ENCODE measurements around the gene NDUFB2. TPM values are rescaled to one million over a fixed set of nuclear protein-coding genes. Genes with fewer than 3 reads are reported as not detected.
"Not testable (repeated sequence)": the region's sequence is repeated elsewhere in the genome, so short reads cannot be mapped to it uniquely, and the experiment has no call there.

The NDUFB2 gene
- polyA plus RNA-seq, 1 donor = 209 TPM

- DNase-seq = no peak
- WGBS (ENCODE audit: insufficient coverage, low lambda C conversion rate) = 100% methylated on average over 1 of the region's 6 CpGs
- Histone ChIP-seq H3K27ac (ENCODE audit: low read length) (no peak overlapping the region), H3K4me1 (ENCODE audit: control insufficient read depth, insufficient read depth, low read length) (peaks cover 2% of the 10 kb centered on the region), H3K4me3 (ENCODE audit: low read length) (no peak overlapping the region), H3K36me3 (ENCODE audit: control insufficient read depth, insufficient read depth, low read length) (peaks cover 42% of the 10 kb centered on the region), H3K27me3 (ENCODE audit: control insufficient read depth, insufficient read depth, low read length) (no peaks in the 10 kb centered on the region), H3K9me3 (ENCODE audit: control insufficient read depth, low read depth, low read length) (no peaks in the 10 kb centered on the region)
These were observed 8.2 kb upstream of the NDUFB2 start for GRCh38 chr7:140688341-140688740.

DNA sequence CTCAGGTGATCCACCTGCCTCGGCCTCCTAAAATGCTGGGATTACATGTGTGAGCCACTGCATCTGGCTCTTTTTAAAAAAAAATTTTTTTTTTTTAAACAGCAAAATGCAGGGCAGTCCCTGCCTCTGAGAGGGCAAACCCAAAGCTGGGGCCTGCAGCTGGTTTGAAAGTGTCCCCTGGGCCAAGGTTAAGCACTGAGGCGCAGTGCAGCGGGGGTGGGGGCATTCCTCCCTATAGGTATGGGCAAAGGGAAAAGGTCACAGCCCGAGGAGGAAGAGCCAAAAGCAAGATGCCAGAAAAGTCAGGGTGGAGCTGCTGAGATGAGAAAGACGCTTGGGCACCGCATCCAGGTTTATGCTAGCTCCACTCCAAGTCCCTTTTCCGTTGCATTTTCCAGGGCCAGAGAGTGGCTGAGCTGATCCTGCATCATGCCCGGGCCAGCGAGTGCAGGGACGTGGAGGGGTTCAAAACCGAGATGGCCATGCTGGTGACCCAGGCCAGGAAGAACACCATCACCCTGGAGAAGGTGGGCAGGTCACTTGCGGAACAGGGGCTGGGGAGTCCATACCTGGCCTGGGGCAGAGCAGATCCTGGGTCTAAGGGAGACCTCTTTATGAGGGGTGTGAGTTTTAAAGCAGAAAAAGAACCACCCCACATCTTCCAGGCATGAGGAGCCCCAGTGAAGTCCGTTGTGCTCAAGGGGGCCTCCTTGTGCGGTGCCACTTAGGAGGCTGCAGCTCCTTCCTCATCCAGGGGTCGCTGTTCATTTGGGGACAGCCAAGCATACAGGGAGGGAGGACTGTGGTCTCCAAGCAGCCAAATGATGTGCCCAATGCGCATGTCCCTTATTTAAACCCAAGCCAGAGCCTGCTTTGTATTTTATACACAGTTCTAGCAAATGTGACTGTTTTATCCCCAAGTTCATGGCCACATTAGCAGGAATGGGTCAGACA, 7.0 kb upstream of the NDUFB2 start:
- no peaks in the 10 kb centered on the region for H3K4me1 ChIP-seq (ENCODE audit: control insufficient read depth, insufficient read depth, low read length)
- H3K27ac ChIP-seq (ENCODE audit: low read length) = no peak overlapping the region
- H3K27me3 ChIP-seq (ENCODE audit: control insufficient read depth, insufficient read depth, low read length) = no peaks in the 10 kb centered on the region
- DNase-seq = no peak
- no peak overlapping the region for H3K4me3 ChIP-seq (ENCODE audit: low read length)
- H3K36me3 ChIP-seq (ENCODE audit: control insufficient read depth, insufficient read depth, low read length) = peaks cover 37% of the 10 kb centered on the region
- H3K9me3 ChIP-seq (ENCODE audit: control insufficient read depth, low read depth, low read length) = no peaks in the 10 kb centered on the region
- 100% methylated on average over 1 of the region's 16 CpGs for WGBS (ENCODE audit: insufficient coverage, low lambda C conversion rate)

- Histone ChIP-seq H3K9me3 (ENCODE audit: control insufficient read depth, low read depth, low read length) (no peaks in the 10 kb centered on the region), H3K4me1 (ENCODE audit: control insufficient read depth, insufficient read depth, low read length) (peaks cover 5% of the 10 kb centered on the region), H3K36me3 (ENCODE audit: control insufficient read depth, insufficient read depth, low read length) (peaks cover 34% of the 10 kb centered on the region), H3K27me3 (ENCODE audit: control insufficient read depth, insufficient read depth, low read length) (no peaks in the 10 kb centered on the region), H3K27ac (ENCODE audit: low read length) (no peak overlapping the region), H3K4me3 (ENCODE audit: low read length) (no peak overlapping the region)
- DNase-seq = no peak
- WGBS (ENCODE audit: insufficient coverage, low lambda C conversion rate) = no CpG with 5 or more reads among the region's 12 CpGs
These were observed 5.0 kb upstream of the NDUFB2 start for GRCh38 chr7:140691376-140692045.

DNA sequence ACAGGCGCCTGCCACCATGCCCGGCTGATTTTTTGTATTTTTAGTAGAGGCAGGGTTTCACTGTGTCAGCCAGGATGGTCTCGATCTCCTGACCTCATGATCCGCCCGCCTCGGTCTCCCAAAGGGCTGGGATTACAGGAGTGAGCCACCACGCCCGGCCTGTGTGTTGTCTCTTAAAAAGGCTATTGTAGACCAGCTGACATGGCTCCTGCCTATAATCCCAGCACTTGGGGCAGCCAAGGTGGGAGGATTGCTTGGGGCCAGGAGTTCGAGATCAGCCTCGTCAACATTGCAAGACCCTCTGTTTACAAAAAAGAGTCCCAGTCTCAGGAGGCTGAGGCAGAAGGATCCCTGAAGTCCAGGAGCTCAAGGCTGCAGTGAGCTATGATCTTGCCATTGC, 2.7 kb upstream of the NDUFB2 start:
- not testable (repeated sequence) for H3K27me3 ChIP-seq (ENCODE audit: control insufficient read depth, insufficient read depth, low read length); H3K27ac ChIP-seq (ENCODE audit: low read length); H3K4me3 ChIP-seq (ENCODE audit: low read length); H3K9me3 ChIP-seq (ENCODE audit: control insufficient read depth, low read depth, low read length); DNase-seq
- H3K36me3 ChIP-seq (ENCODE audit: control insufficient read depth, insufficient read depth, low read length) = peaks cover 19% of the 10 kb centered on the region
- H3K4me1 ChIP-seq (ENCODE audit: control insufficient read depth, insufficient read depth, low read length) = peaks cover 12% of the 10 kb centered on the region
- no CpG with 5 or more reads among the region's 10 CpGs for WGBS (ENCODE audit: insufficient coverage, low lambda C conversion rate)

GRCh38 chr7:140694592-140694991, 1.9 kb upstream of the NDUFB2 start:
- DNase-seq = no peak
- Histone ChIP-seq H3K27me3 (ENCODE audit: control insufficient read depth, insufficient read depth, low read length) (no peaks in the 10 kb centered on the region), H3K9me3 (ENCODE audit: control insufficient read depth, low read depth, low read length) (no peaks in the 10 kb centered on the region), H3K27ac (ENCODE audit: low read length) (no peak overlapping the region), H3K36me3 (ENCODE audit: control insufficient read depth, insufficient read depth, low read length) (peaks cover 14% of the 10 kb centered on the region), H3K4me1 (ENCODE audit: control insufficient read depth, insufficient read depth, low read length) (peaks cover 12% of the 10 kb centered on the region), H3K4me3 (ENCODE audit: low read length) (no peak overlapping the region)
- WGBS (ENCODE audit: insufficient coverage, low lambda C conversion rate) = no CpG with 5 or more reads among the region's 6 CpGs

- no peak overlapping the region for H3K27ac ChIP-seq (ENCODE audit: low read length)
- WGBS (ENCODE audit: insufficient coverage, low lambda C conversion rate) = 100% methylated on average over 2 of the region's 11 CpGs
- no peaks in the 10 kb centered on the region for H3K9me3 ChIP-seq (ENCODE audit: control insufficient read depth, low read depth, low read length)
- no peak overlapping the region for H3K4me3 ChIP-seq (ENCODE audit: low read length)
- no peaks in the 10 kb centered on the region for H3K27me3 ChIP-seq (ENCODE audit: control insufficient read depth, insufficient read depth, low read length)
- no peak for DNase-seq
- H3K4me1 ChIP-seq (ENCODE audit: control insufficient read depth, insufficient read depth, low read length) = peaks cover 12% of the 10 kb centered on the region
- H3K36me3 ChIP-seq (ENCODE audit: control insufficient read depth, insufficient read depth, low read length) = peaks cover 8% of the 10 kb centered on the region
These were observed 1.1 kb upstream of the NDUFB2 start for GRCh38 chr7:140695381-140695780.

- H3K4me3 ChIP-seq (ENCODE audit: low read length) = peak overlapping the region; percentile 84
- H3K36me3 ChIP-seq (ENCODE audit: control insufficient read depth, insufficient read depth, low read length) = peaks cover 7% of the 10 kb centered on the region
- DNase-seq = peak; percentile 13 to 94
- peaks cover 12% of the 10 kb centered on the region for H3K4me1 ChIP-seq (ENCODE audit: control insufficient read depth, insufficient read depth, low read length)
- peak overlapping the region; percentile 94 for H3K27ac ChIP-seq (ENCODE audit: low read length)
- H3K9me3 ChIP-seq (ENCODE audit: control insufficient read depth, low read depth, low read length) = no peaks in the 10 kb centered on the region
- H3K27me3 ChIP-seq (ENCODE audit: control insufficient read depth, insufficient read depth, low read length) = no peaks in the 10 kb centered on the region
- WGBS (ENCODE audit: insufficient coverage, low lambda C conversion rate) = no CpG with 5 or more reads among the region's 23 CpGs
These were observed 356 bp upstream of the NDUFB2 start for GRCh38 chr7:140696024-140696679.

DNA sequence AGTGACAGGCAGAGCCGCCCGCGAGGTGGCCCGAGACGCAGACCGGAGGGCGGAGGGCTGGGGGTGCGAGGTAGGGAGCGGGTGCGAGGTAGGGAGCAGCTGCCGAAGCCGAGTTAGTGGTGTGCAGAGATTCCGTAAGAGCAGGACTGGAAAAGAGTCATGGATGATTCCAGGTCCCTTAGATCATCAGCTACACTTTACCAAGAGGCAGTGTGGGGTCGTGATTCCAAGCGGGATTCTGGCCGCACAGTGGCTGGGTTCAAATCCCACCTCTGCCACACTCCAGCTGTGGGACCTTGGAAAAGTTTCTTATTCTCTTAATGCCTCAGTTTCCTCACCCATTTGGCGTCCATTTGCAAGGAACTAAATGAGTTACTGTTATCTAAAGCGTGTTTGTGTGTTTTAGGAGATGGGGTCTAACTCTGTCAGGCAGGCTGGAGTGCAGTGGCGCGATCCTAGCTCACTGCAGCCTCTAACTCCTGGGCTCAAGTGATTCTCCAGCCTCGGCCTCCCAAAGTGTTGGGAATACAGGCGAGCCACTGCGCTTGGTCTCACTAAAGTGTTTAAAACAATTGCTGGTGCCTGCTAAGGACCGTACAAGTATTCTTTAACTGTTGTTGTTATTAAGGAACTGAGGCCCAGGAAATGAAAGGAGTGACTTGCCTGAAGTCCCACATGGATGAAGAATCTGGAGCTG, 1.1 kb downstream of the NDUFB2 start:
- 16% methylated on average over 5 of the region's 24 CpGs for WGBS (ENCODE audit: insufficient coverage, low lambda C conversion rate)
- Histone ChIP-seq H3K9me3 (ENCODE audit: control insufficient read depth, low read depth, low read length) (no peaks in the 10 kb centered on the region), H3K4me1 (ENCODE audit: control insufficient read depth, insufficient read depth, low read length) (peaks cover 12% of the 10 kb centered on the region), H3K27me3 (ENCODE audit: control insufficient read depth, insufficient read depth, low read length) (no peaks in the 10 kb centered on the region), H3K36me3 (ENCODE audit: control insufficient read depth, insufficient read depth, low read length) (peaks cover 2% of the 10 kb centered on the region), H3K4me3 (ENCODE audit: low read length) (peak overlapping the region; percentile 84), H3K27ac (ENCODE audit: low read length) (peak overlapping the region; percentile 94)
- no peak for DNase-seq

GRCh38 chr7:140698477-140698876, 2.0 kb downstream of the NDUFB2 start:
- Histone ChIP-seq H3K36me3 (ENCODE audit: control insufficient read depth, insufficient read depth, low read length) (peaks cover 6% of the 10 kb centered on the region), H3K27me3 (ENCODE audit: control insufficient read depth, insufficient read depth, low read length) (no peaks in the 10 kb centered on the region), H3K4me1 (ENCODE audit: control insufficient read depth, insufficient read depth, low read length) (peaks cover 12% of the 10 kb centered on the region), H3K9me3 (ENCODE audit: control insufficient read depth, low read depth, low read length) (no peaks in the 10 kb centered on the region), H3K27ac (ENCODE audit: low read length) (no peak overlapping the region), H3K4me3 (ENCODE audit: low read length) (no peak overlapping the region)
- no peak for DNase-seq
- 94% methylated on average over 2 of the region's 8 CpGs for WGBS (ENCODE audit: insufficient coverage, low lambda C conversion rate)

DNA sequence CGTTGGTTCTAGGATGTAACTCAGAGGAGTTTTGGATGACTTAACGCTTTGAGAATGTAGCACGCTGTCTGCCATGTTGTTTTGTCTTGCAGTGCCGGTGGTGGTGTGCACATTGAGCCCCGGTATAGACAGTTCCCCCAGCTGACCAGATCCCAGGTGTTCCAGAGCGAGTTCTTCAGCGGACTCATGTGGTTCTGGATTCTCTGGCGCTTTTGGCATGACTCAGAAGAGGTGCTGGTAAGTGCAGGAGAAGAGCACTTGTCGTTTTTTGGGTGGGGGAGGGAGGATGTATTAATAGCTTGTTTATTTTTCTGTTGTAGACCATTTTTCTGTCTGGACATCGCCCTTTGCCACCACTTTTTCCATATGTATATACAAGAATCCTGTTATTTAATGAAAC, 6.3 kb downstream of the NDUFB2 start:
- WGBS (ENCODE audit: insufficient coverage, low lambda C conversion rate) = 100% methylated on average over 1 of the region's 10 CpGs
- no peak overlapping the region for H3K4me3 ChIP-seq (ENCODE audit: low read length)
- H3K4me1 ChIP-seq (ENCODE audit: control insufficient read depth, insufficient read depth, low read length) = peaks cover 4% of the 10 kb centered on the region
- H3K27ac ChIP-seq (ENCODE audit: low read length) = no peak overlapping the region
- peaks cover 27% of the 10 kb centered on the region for H3K36me3 ChIP-seq (ENCODE audit: control insufficient read depth, insufficient read depth, low read length)
- no peak for DNase-seq
- no peaks in the 10 kb centered on the region for H3K9me3 ChIP-seq (ENCODE audit: control insufficient read depth, low read depth, low read length)
- no peaks in the 10 kb centered on the region for H3K27me3 ChIP-seq (ENCODE audit: control insufficient read depth, insufficient read depth, low read length)

Measured in large intestine (tissue), 3 donors.